GM20000 (cell line): Measurements from ENCODE around the gene RASA2.
"Not testable (repeated sequence)": the region's sequence is repeated elsewhere in the genome, so short reads cannot be mapped to it uniquely, and the experiment has no call there.

Source experiments
- DNase-seq: peaks from one replicate; pipeline ENCODE4 v3.0.0; 2012; ENCODE audit warnings: low spot score
- TF ChIP-seq, protein P1 (sequence below): IDR thresholded peaks from 2 replicates; pipeline ENCODE4 v1.5.1; 2012; ENCODE audit warnings: mild to moderate bottlenecking, control low read depth; ENCODE audit errors: extremely low read depth, missing control alignments

RASA2 gene

DNA sequence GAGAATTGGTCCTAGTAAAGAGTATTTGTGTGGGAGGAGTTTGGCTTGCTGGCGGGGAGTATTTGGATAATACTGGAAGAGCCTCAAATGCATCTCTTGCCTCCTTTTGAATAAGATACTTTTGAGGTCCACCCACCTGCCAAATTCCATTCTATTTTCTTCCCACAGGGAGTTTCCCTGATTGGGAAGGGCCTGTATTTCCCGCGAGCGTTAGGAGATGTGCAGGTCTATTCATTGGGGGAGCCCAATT, 406 bp upstream of the RASA2 start:
- no peak for DNase-seq
- TF ChIP-seq, protein P1, sequence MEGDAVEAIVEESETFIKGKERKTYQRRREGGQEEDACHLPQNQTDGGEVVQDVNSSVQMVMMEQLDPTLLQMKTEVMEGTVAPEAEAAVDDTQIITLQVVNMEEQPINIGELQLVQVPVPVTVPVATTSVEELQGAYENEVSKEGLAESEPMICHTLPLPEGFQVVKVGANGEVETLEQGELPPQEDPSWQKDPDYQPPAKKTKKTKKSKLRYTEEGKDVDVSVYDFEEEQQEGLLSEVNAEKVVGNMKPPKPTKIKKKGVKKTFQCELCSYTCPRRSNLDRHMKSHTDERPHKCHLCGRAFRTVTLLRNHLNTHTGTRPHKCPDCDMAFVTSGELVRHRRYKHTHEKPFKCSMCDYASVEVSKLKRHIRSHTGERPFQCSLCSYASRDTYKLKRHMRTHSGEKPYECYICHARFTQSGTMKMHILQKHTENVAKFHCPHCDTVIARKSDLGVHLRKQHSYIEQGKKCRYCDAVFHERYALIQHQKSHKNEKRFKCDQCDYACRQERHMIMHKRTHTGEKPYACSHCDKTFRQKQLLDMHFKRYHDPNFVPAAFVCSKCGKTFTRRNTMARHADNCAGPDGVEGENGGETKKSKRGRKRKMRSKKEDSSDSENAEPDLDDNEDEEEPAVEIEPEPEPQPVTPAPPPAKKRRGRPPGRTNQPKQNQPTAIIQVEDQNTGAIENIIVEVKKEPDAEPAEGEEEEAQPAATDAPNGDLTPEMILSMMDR = no peak

DNA sequence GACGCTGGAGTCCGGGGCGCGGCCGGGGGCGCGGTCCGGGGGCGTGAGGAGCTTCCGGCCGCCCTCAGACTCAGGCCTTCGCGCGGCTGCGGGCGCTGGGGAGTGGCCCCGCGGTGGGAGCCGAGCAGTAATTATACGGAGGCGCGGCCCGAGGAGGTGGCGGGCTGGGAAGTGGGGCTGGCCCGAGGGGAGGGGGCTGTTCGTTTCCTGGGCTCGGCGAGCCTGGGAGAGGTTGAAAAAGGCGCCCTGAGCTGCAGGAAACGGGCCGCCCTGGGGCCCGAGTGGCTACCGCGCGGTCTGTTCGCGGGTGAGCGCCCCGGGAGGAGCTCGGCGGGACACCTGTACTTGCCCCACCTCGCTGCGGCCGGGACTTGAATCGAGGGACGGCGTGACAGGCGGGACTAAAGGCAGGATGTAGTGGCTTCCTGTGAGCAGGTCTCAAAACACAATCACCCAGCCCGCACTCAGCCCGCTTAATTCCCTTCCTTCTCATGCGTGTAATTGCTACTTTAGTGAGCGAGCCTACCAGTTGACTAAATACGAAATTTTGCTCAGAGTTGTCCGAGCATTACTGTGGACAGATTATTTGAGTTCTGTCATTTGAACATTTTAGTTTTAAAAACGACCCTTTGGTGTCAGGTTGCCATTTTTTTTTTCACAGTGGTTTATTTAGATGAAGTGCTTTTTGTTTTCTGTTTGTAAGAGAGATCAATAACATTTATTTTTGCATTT, 860 bp downstream of the RASA2 start:
- TF ChIP-seq, protein P1 = no peak
- DNase-seq = peak; percentile 85

DNA sequence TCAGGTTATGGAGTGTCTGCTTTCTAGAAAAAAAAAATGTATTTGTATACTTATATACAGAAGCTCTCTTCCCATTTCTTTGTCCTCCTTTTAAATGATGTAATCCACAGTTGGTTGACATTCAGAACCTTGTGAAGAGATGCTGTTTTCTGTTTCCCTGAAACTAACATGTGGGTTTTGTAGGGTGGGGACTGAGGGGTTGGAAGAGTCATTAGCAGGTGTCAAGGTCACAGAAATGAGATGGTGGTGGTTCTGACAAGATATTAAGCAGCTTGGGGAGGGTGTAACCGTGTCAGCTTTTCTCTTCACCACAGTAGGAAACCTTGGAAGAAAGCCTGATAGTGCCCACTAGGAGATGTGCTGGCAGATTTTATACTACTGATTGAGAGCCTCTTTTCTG, 2.4 kb downstream of the RASA2 start:
- no peak for DNase-seq
- TF ChIP-seq, protein P1 = no peak

DNA sequence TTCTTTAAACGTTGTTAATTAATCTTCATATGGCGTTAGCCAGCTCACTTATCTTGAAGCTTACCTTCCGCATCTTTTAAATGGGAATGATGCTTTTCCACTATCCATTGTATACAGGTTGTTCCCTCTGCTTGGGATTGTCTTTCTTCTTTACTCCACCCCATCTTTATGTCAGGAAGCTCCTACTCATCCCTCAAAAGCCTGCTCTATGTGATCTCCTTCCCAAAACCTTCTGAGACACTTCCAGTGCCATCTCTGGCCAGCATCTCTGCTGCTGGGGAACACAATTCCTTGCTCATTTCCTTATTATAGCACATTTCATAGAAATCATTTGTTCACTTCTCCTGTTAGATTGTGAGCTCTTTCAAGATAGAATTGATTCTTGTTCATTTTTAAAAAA, 4.3 kb downstream of the RASA2 start:
- TF ChIP-seq, protein P1 = no peak
- no peak for DNase-seq

DNA sequence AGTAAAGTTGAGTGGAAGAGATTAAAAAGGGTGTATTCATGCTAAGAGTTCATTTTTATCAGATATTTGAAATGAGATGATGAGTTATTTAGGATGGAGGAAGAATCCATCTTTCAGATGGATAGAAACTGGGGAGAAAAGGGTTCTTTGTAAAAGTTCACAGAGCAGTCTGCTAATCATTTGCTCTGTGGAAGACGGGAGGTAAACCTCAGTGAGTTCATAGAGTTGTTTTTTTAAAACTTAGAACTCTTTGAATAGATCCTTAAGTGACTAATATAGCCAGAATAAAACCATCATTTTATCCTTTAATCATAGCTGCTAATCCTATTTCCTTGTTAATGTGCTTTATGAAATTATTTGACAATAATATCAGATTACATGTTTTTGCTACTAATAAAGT, 5.1 kb downstream of the RASA2 start:
- DNase-seq = no peak
- TF ChIP-seq, protein P1 = no peak

DNA sequence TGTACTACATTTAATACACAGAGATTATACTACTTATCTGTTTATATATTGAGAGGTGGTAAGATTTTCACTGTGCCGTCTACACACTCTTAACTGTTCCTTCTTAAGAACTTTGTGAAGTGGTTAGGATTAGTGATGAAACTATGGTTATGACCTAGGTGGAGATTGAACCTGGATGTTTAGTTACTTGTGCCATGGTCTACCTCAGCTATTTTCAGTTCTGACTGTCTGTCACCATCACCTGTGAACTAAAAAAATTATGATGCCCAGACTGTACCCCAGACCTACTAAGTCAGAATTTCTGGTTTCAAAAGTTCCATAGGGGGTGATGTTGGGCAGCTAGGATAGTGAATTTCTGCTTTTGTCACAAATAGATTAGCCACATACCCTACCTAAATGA, 6.4 kb downstream of the RASA2 start:
- TF ChIP-seq, protein P1 = no peak
- no peak for DNase-seq

DNA sequence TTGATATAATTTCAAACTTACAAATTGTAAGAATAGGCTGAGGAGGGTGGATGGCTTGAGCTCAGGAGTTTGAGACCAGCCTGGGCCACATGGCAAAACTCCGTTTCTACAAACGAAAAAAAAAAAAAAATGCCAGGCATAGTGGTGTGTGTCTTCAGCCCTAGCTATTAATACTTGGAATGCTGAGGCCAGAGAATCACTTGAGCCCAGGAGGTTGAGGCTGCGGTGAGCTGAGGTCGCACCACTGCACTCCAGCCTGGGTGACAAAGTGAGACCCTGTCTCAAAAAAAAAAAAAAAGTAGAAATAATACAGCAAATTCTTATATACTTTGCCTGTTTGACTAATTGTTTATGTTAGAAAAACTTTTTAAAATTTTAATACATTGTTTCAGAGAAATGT, 10.8 kb downstream of the RASA2 start:
- DNase-seq = not testable (repeated sequence)

DNA sequence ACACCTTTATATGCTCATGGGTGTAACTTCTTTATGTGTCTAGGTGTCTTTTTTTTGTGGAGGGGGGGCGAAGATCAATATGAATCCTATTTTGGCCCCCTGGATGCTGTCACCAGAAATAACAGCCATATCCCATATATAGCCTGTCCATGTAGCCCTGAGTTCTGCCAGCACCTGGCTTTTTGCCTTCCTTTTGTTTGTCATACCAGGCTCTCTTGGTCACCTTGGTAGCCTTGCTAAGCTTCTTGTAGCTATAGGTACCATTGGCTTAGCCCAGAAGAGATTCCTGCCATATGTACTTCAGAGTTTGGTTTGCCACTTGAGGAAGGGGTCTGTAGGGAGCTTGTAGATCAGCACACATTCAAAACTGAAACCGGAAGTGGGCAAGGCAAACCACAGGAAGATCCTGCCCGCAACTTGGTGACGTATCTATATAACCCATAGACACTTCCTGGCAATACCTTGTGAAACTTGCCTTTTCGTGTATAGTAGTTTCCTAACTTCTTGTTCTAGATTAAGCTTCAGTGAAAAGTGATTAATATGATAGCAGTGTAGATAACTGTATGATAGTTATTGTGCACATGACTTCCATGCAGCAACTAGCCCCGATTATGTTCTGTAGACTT, 11.9 kb downstream of the RASA2 start:
- peak; percentile 33 for DNase-seq
- TF ChIP-seq, protein P1 = no peak
